ENCODE data around the gene BEND5. TPM values are rescaled to one million over a fixed set of nuclear protein-coding genes. Genes with fewer than 3 reads are reported as not detected.

BEND5 gene
- total and polyA plus RNA-seq, 2 of the 8 experiments (the other 6 are each of a cell fraction or from before 2014, with no cell fraction given): 3.8 to 7.5 TPM

DNA sequence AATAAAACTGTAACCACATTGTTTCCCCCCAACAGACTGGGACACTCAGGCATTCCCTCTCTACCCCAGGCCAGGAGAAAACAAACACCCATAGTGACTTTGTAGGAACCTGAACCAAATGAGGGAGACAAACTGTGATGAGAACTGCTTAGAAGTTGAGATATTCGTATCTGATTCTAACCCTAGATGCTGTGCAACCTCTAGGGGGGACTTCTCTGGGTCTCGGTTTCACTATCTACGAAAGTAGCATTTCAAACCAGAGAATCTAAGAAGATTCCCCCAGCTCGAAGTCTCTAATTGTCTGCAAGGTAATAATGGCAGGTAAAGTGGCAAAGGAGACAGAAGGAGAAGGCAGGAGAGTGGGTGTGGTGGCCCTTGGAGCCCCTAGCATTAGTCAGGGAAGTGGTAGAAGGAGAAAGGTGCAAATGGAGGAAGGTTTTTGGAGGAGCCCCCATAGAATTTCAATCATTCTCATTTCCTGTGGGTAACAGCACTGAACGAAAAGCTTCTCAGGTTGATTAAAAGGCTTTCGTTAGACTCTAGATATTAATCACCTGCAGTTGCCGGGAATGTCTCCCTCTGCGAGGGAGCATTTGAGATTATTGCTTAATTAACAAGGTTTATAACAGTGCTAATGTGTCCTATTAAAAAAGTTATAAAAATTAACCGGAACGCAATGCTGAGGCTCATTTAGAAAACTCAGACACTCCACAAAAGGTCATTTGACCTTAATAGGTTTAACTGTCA lies 46.4 kb downstream of the BEND5 start:
- no peak overlapping the region for H2BK120ac ChIP-seq (replicated peaks; ENCODE audit: low read depth, low read length)
- H4K5ac ChIP-seq (ENCODE audit: insufficient read length, low read depth, low read length): no peak overlapping the region
- peaks cover 2% of the 10 kb centered on the region; the same call in 1 of the 2 replicates for H3K23me2 ChIP-seq (ENCODE audit: low read depth, low read length)
- FAIRE-seq (no peak), DNase-seq (ENCODE audit: low read depth in 1 of 2, low spot score in 2 of 2) (no peak)
- H2BK20ac ChIP-seq (ENCODE audit: low read length): no peak overlapping the region
- no peak overlapping the region for H2AFZ ChIP-seq (ENCODE audit: low read length)
- H4K8ac ChIP-seq (ENCODE audit: extremely low read depth, insufficient read depth, low read length): no peak overlapping the region
- WGBS, 2 experiments (ENCODE audit: extremely low coverage in 1 of 2, insufficient coverage in 1 of 2, insufficient read length in 1 of 2, insufficient replicate concordance in 2 of 2, low coverage in 1 of 2, low lambda C conversion rate in 2 of 2, missing lambda C conversion rate in 1 of 2): 83% methylated on average over 10 of the region's 10 CpGs; no CpG with 5 or more reads in 1 of the 2 experiments
- no peak overlapping the region for H2AK5ac ChIP-seq (ENCODE audit: low read depth, low read length)
- H2BK15ac ChIP-seq (ENCODE audit: low read length): no peak overlapping the region
- H3K27me3 ChIP-seq (replicated peaks in 1 of 4; ENCODE audit: control insufficient read depth in 3 of 4, extremely low read depth in 1 of 4, insufficient read depth in 3 of 4, low read length in 3 of 4): no peaks in the 10 kb centered on the region
- H4K20me1 ChIP-seq (replicated peaks in 1 of 2; ENCODE audit: control insufficient read depth in 1 of 2, insufficient read depth in 2 of 2, low read length in 2 of 2): no peaks in the 10 kb centered on the region
- H3K4me1 ChIP-seq (replicated peaks in 1 of 4; ENCODE audit: control insufficient read depth in 3 of 4, insufficient read depth in 4 of 4, low read length in 3 of 4): no peaks in the 10 kb centered on the region
- no peak overlapping the region for H4K91ac ChIP-seq (replicated peaks; ENCODE audit: insufficient read length, low read length)
- H3K56ac ChIP-seq (replicated peaks; ENCODE audit: insufficient read length, low read depth, low read length): no peak overlapping the region
- no peaks in the 10 kb centered on the region; the same call in 1 of the 2 replicates for H3K79me1 ChIP-seq (ENCODE audit: low read depth, low read length)
- H3K4me3 ChIP-seq (ENCODE audit: extremely low read depth in 1 of 4, insufficient read depth in 2 of 4, low read depth in 3 of 4, low read length in 4 of 4): no peak overlapping the region
- H3K4ac ChIP-seq (replicated peaks; ENCODE audit: insufficient read length, low read depth, low read length): no peak overlapping the region
- H3K4me2 ChIP-seq (ENCODE audit: insufficient read depth in 1 of 2, low read depth in 2 of 2, low read length in 2 of 2): no peak overlapping the region
- H3K79me2 ChIP-seq (ENCODE audit: control insufficient read depth in 1 of 2, insufficient read depth in 2 of 2, low read length in 2 of 2): no peaks in the 10 kb centered on the region
- ChIA-PET POLR2A (ENCODE audit: partially characterized antibody) (no interaction called here), CTCF (ENCODE audit: partially characterized antibody) (interaction anchor here (1.0 to 2.1 kb wide), 5 partner anchors 13 to 138 kb away, joined by 3 to 6 read pairs (median 5); no protein-coding TSS in a partner anchor)
- no peak overlapping the region for H3K14ac ChIP-seq (ENCODE audit: insufficient read length)
- TF ChIP-seq, protein P1, sequence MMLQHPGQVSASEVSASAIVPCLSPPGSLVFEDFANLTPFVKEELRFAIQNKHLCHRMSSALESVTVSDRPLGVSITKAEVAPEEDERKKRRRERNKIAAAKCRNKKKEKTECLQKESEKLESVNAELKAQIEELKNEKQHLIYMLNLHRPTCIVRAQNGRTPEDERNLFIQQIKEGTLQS (IDR thresholded peaks at IDR 0.05; ENCODE audit: insufficient read depth, low read depth, low read length): no peak
- TF ChIP-seq SIRT6 (IDR thresholded peaks at IDR 0.05; ENCODE audit: low read length) (no peak), CHD1 (IDR thresholded peaks at IDR 0.05; ENCODE audit: low read depth, low read length) (no peak), FOSL1 (IDR thresholded peaks at IDR 0.05; ENCODE audit: insufficient read depth, low read depth, low read length) (no peak), CBX5 (IDR thresholded peaks at IDR 0.05; ENCODE audit: low read depth, low read length) (no peak), SP2 (IDR thresholded peaks at IDR 0.05; ENCODE audit: low read length) (no peak), SP1 (IDR thresholded peaks at IDR 0.05; ENCODE audit: low read depth, low read length) (no peak), RAD21 (IDR thresholded peaks at IDR 0.05 in 1 of 2, conservative IDR thresholded peaks at IDR 0.05 in 1 of 2; ENCODE audit: low read depth in 2 of 2, low read length in 2 of 2) (no peak), SIX5 (IDR thresholded peaks at IDR 0.05; ENCODE audit: low read depth, low read length) (no peak), BACH1 (IDR thresholded peaks at IDR 0.05; ENCODE audit: low read length) (no peak), CREB1 (IDR thresholded peaks at IDR 0.05) (no peak)
- H3K23ac ChIP-seq (ENCODE audit: insufficient read length): no peak overlapping the region
- H2BK12ac ChIP-seq (ENCODE audit: low read depth, low read length): no peak overlapping the region
- peaks cover 0 to 15% (median 5%) of the 10 kb centered on the region in 4 experiments; a peak in 5 of 8 replicates for H3K36me3 ChIP-seq (ENCODE audit: control insufficient read depth in 2 of 4, insufficient read depth in 4 of 4, low read length in 3 of 4)
- no peak overlapping the region for H3K9ac ChIP-seq (replicated peaks in 1 of 4; ENCODE audit: extremely low read depth in 1 of 4, low read depth in 3 of 4, low read length in 3 of 4)
- H3K18ac ChIP-seq (ENCODE audit: extremely low read depth, low read length): no peak overlapping the region
- H2BK5ac ChIP-seq (ENCODE audit: low read depth, low read length): no peak overlapping the region
- no peaks in the 10 kb centered on the region for H3K9me3 ChIP-seq (ENCODE audit: insufficient read depth in 2 of 2, low read depth in 1 of 2, low read length in 1 of 2)
- no peak overlapping the region for H3K27ac ChIP-seq (ENCODE audit: low read depth, low read length)

All from H1 (cell line).